ENCODE results near the gene SAMD4A. TPM values are rescaled to one million over a fixed set of nuclear protein-coding genes. Genes with fewer than 3 reads are reported as not detected.
"Not testable (repeated sequence)": the region's sequence is repeated elsewhere in the genome, so short reads cannot be mapped to it uniquely, and the experiment has no call there.

The SAMD4A gene
- total RNA-seq, 4 donors from 2014 or later = 17.0 to 39.6 (median 21.3) TPM

GRCh38 chr14:54622192-54622958 is 55.4 kb downstream of the SAMD4A start:
- Histone ChIP-seq H3K27ac (no peak overlapping the region), H3K4me3 (no peak overlapping the region), H3K9me3 (no peaks in the 10 kb centered on the region), H3K36me3 (no peaks in the 10 kb centered on the region), H3K4me1 (peaks cover 0 to 24% (median 0%) of the 10 kb centered on the region in 4 donors), H3K27me3 (no peaks in the 10 kb centered on the region)
- no peak for DNase-seq
- TF ChIP-seq CTCF (IDR thresholded peaks at IDR 0.05) (no peak), POLR2A (IDR thresholded peaks at IDR 0.05) (no peak)

GRCh38 chr14:54623279-54624004 is 56.5 kb downstream of the SAMD4A start:
- no peaks in the 10 kb centered on the region for H3K9me3 ChIP-seq
- TF ChIP-seq POLR2A (IDR thresholded peaks at IDR 0.05) (no peak), CTCF (IDR thresholded peaks at IDR 0.05) (no peak)
- peaks cover 0 to 31% (median 2%) of the 10 kb centered on the region in 4 donors for H3K4me1 ChIP-seq
- no peak overlapping the region for H3K27ac ChIP-seq
- H3K27me3 ChIP-seq = no peaks in the 10 kb centered on the region
- H3K36me3 ChIP-seq = no peaks in the 10 kb centered on the region
- no peak for DNase-seq
- no peak overlapping the region for H3K4me3 ChIP-seq

- H3K4me1 ChIP-seq = peaks cover 0 to 36% (median 4%) of the 10 kb centered on the region in 4 donors
- not testable (repeated sequence) for H3K27me3 ChIP-seq
Measured at GRCh38 chr14:54624005-54624358, 57.1 kb downstream of the SAMD4A start.

GRCh38 chr14:54625112-54625511 is 58.2 kb downstream of the SAMD4A start:
- Histone ChIP-seq H3K27me3 (no peaks in the 10 kb centered on the region), H3K4me3 (no peak overlapping the region), H3K9me3 (no peaks in the 10 kb centered on the region), H3K4me1 (peaks cover 0 to 36% (median 4%) of the 10 kb centered on the region in 4 donors), H3K36me3 (no peaks in the 10 kb centered on the region), H3K27ac (peak overlapping the region in 1 of 4 donors; percentile 39)
- no peak for TF ChIP-seq POLR2A (IDR thresholded peaks at IDR 0.05)
- TF ChIP-seq CTCF (IDR thresholded peaks at IDR 0.05) = no peak
- no peak for DNase-seq

More at GRCh38 chr14:54624005-54624358, 57.1 kb downstream of the SAMD4A start:
- H3K9me3 ChIP-seq, H3K4me3 ChIP-seq, DNase-seq, H3K36me3 ChIP-seq, H3K27ac ChIP-seq: not testable (repeated sequence)

- peaks cover 0 to 36% (median 4%) of the 10 kb centered on the region in 4 donors for H3K4me1 ChIP-seq
- H3K4me3 ChIP-seq = peak overlapping the region in 1 of 4 donors; percentile 8
- TF ChIP-seq POLR2A (IDR thresholded peaks at IDR 0.05) = no peak
- no peak for TF ChIP-seq CTCF (IDR thresholded peaks at IDR 0.05)
- H3K27ac ChIP-seq = peak overlapping the region; percentile 56 to 78 (median 71)
- H3K27me3 ChIP-seq = no peaks in the 10 kb centered on the region
- DNase-seq = no peak
- no peaks in the 10 kb centered on the region for H3K9me3 ChIP-seq
- no peaks in the 10 kb centered on the region for H3K36me3 ChIP-seq
Measured at GRCh38 chr14:54627219-54627539, 60.3 kb downstream of the SAMD4A start.
